HG02885 (cell line): ENCODE measurements around the gene OSMR.
"Not testable (repeated sequence)": the region's sequence is repeated elsewhere in the genome, so short reads cannot be mapped to it uniquely, and the experiment has no call there.

Experiments
- ATAC-seq: cut with Tn5 transposase; IDR thresholded peaks from one replicate; pipeline ENCODE4 v1.9.1; 2021; ENCODE audit warnings: mild to moderate bottlenecking; ENCODE audit not compliant: unreplicated experiment, poor library complexity

The OSMR gene

DNA sequence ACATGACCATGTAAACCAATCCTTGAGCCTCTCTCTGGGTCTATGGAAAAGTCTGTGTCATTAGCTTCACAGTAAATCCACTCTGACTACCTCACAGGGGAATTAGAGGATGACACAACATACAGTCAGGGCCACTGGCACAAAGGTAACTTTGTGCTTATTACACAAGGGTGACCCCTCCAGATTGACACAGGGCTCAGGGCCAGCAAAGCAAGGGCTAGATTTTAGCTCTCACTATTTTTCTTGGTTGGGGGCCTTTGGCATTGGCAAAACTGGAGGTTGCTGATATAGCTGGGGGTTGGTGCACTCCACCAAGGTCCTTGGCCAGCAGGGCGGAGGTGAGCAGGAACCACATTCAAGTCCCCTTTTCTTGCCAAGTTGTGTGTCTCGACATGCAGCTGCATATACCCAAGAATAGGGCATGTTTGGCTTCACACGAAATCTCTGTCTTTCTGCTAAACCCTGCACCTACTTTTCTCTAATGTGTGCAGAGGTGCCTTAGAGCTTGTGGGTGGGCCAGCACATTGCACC, 15.2 kb upstream of the OSMR start:
- no peak for ATAC-seq

DNA sequence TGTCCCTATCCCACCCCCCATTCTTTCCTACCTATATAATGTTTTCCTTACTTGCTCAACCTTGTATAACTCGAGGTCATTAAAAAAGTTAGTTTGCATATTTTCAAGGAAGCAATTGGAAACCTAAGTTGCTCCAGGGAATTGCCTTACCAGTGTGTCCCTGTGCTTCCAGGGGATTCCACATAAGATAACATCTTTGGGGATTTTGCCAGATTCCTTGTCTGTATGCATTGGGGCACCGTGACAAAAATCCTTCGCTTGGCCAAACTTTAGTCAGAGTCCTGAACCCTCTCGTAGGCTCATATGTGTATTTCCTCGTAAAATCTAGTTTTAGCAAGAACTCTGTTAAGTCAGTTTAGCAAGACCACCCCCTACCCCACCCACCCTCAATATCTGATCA, 14.7 kb upstream of the OSMR start:
- no peak for ATAC-seq

DNA sequence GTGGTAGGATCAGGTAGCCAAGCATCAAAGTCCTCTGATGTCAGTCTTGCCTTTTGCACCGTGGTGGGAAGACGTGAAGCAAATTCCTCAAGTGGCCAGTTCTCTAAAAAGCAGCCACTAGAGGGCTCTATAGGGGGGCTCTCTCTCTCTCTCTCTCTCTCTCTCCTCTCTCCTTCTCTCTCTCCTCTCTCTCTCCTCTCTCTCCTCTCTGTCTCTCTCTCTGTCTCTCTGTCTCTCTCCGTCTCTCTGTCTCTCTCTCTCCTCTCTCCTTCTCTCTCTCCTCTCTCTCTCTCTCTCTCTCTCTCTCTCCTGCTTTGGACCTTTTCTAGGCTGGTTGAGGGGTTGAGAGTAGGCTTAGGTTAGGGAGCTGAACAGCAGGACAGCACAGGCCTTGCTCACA, 13.9 kb upstream of the OSMR start:
- no peak for ATAC-seq

DNA sequence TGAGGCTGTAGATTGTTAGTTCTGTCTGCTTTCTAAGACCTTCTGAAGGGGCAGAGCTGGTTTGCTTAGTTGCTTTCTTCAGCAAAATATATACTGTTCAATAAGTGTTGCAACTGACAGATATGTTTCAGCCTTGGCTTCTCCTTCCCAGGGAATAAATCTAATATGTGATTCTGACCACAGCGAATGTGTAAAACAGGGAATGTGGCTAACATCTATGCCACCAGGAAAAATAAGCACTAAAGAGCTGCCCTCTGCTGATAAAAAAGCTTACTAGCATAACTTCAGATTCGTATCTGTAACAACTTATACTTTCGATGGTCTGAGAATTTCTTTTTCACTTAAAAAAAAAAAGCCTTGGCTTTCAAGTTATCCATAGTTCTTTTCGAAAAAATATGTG, 13.0 kb upstream of the OSMR start:
- ATAC-seq: no peak

DNA sequence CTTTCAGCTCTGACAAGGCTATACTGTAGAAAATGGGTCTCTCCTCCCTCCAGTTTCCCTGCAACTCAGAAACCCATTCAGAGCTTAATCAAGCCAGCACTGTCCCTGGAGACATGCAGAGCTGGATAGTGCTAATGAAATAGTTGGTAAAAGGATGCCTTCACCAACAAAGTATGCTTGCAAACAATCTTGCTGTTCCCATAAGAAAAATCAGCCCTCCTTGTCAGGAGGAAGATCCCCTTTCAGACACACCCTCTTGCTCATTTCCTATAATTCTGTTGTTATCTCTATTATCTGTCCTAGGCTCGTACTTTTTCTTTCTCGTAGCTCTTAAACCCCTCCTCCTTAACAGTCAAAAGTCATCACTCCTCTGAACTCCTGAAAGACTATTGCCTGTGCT, 9.9 kb upstream of the OSMR start:
- no peak for ATAC-seq

DNA sequence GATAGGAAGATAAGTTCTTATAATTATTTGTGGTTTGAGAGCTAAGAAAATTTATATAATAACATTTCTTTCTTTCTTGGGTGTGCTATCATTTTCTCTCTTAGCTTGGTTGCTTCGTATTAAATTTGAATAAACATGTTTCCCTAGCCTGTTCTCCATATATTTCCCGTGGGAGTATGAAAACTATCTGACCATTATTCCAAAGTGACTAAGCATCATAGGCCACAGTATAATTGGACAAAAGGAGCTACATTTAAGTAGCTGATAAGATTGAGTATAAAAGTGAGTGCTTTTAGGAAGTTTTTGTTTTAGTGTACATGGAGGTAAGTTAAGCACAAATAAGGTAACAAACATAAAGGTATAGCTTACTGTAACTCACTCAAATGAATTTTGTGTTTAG, 8.4 kb upstream of the OSMR start:
- no peak for ATAC-seq

DNA sequence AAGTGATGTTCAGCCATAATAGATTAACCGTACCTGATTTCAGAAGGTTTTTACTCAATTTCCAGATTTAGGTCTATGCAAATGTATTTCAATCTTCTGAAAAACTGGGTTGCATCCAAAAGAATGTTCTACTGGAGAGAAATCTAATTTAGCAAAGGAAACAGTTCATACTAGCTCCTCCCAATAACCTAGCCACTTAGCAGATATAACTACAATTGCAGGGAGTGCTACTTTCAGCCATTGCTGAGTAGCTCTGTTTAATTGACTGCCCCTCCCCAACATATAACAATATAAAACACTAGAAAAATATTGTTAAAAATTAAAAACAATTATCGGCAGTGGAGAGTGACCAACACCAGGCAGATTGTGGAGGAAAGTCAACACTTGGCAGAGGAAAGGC, 7.9 kb upstream of the OSMR start:
- ATAC-seq: no peak

DNA sequence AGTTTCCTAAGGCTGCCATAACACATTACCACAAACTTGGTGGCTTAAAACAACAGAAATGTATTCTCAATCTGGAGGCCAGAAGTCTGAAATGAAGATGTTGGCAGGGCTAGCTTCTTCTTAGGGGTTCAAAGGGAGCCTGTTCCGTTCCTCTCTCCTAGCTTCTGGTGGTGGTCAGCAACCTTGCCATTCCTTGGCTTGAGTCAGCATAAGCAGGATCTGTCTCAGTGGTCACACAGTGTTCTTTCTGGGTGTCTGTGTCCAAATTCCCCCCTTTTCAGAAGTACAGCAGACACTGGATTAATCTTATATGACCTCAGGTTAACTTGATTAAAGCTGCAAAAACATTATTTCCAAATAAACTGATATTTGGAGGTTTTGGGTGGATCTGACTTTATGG, 2.1 kb upstream of the OSMR start:
- no peak for ATAC-seq

DNA sequence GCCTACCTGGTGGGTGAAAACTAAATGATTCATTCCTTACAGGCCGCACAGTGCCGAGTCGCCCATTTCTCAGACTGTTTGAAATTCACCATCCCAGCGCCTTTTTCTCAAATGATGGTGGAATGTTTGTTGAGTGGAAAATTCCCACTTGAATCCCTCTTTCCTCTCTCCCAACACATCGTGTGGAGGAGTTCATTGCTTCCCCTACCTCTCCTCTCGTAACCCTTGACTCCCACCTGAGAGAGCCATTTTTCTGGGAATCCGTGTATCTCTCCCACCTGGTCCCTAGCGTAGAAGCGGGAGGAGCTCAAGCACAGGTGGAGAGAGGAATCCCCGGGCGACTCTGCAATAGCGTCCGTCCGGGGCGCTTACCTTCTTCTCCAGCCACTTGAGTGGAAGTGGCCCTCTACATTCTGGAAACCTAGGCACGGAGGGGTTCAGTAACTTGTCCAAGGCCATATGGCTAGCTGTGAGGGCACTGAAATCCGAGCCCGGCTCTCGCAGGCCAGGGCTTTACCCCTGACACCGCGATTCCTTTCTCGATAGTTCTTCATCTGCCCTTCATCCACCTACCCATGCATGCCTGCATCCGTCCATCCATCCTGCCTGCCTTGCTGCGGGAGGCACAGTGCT, 683 bp downstream of the OSMR start:
- no peak for ATAC-seq

DNA sequence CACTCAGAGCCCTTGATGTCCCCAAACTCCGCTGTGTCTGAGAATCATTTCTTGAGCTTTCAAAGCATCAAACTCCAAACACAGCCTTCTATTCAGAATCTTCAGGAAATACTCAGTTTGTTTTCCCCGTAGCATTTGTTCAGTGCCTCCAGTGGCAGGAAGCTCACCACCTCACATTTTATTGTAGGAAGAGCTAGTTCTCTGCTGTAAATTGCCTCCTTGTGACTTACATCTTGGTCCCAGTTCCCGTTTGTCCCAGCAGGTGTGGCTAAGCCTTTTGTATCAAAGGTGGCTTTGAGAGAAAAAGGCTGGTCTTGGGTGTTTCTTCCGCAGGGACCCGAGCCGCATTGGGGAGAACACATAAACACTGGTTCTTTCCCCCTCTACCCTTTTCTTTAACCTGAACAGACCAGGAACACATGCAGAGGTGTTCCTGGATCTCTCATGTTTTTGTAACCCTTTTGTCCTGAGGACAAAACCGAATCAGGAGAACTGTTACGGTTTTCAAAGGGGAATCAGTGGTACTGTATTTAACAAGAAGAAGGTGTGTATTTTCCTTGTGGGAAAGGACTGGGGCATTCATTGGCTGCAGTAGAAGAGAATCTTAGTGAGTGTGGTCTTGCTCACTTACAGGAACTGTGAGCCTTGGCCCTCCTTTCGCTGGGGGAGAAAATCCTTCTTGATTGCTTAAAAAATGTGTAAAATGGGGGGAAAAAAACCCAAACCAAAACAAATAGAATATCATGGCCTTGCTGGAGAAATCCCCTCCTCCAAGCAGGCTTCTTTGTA, 1.9 kb downstream of the OSMR start:
- ATAC-seq: no peak

DNA sequence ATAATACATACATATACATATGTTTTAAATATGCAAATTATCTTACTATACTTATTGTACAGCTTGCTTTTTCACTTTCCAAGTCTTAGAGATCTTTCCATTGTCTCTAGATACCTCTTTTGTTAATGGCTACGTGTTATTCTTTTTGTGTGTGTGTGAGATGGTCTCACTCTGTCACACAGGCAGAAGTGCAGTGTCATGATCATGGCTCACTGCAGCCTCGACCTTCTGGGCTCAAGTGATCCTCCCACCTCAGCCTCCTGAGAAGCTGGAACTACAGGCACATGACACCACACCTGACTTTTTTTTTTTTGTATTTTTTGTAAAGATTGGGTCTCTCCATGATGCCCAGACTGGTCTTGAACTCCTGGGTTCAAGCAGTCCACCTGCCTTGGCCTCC, 2.8 kb downstream of the OSMR start:
- no peak for ATAC-seq

DNA sequence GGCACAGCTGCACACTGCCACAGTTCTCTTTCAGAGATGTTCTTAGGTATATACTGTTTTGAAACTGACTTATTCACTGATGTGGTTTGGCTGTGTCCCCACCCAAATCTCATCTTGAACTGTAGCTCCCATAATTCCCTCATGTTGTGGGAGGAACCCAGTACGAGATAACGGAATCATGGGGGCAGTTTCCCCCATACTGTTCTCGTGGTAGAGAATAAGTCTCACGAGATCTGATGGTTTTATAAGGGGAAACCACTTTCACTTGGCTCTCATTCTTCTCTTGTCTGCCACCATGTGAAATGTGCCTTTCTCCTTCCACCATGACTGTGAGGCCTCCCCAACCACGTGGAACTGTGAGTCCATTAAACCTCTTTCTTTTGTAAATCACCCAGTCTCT, 5.8 kb downstream of the OSMR start:
- not testable (repeated sequence) for ATAC-seq

DNA sequence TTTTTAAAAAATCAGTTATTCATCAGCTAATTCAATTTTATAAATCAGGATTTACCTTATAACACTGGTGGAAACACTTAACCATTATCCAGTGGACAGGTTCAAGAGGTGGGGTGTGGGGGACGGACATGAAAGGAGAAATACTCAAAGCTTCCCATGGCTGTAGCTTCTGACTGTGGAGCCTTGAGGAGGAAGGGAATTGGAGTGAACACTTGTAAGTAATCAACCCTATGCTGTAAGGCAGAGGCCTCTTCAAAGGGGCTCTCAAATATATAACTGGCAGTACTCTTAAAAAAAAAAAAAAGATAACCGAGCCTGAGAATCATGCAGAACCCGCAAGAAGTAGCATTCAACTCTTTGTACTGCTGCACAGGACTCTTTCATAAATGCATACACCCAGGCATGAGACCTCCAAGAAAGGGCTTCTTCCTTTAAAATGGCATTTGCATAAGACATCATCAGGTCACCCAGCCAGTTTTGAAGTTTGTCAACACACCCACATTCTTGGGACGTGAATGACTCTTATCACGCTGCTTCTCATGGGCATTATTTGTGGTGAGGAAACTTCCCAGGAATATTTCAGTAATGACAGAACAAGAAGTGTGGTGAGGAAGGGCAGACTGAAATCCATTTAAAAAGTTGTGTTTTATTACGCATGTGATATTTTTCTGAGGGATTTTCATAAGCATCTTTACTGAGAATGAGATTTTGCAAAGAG, 8.1 kb downstream of the OSMR start:
- no peak for ATAC-seq

DNA sequence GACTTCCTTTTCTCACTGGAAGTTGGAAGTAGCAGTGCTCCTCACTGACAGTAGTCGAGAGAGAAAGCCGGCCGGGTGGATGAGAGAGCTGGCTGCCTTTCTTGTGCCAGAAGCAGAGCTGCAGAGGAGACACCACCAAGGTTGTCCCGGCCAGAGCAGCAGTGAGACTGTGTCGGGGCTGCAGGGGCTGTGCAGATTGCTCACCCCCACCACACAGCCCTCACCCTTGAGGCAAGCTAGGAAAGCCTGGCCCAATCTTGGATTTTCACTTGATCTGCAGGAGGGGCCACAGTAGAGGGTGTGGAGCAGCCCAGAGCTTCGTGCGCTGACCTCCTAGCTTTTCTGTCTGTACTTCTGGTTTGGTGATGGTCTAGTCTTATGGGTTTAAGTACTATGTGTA, 9.1 kb downstream of the OSMR start:
- no peak for ATAC-seq

DNA sequence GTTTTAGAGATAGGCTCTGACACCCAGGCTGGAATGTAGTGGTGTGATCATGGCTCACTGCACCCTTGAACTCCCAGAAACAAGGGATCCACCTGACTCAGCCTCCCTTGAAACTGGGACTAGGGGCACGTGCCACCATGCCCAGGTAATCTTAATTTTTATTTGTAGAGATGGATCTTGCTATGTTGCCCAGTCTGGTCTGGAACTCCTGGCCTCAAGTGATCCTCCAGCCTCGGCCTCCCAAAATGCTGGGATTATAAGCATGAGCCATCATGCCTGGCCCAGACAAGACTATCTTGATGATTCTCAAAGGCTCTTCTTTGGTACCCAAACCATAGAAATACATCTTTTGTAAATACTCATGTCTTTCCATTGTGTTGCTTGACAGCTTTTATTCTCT, 10.8 kb downstream of the OSMR start:
- no peak for ATAC-seq

DNA sequence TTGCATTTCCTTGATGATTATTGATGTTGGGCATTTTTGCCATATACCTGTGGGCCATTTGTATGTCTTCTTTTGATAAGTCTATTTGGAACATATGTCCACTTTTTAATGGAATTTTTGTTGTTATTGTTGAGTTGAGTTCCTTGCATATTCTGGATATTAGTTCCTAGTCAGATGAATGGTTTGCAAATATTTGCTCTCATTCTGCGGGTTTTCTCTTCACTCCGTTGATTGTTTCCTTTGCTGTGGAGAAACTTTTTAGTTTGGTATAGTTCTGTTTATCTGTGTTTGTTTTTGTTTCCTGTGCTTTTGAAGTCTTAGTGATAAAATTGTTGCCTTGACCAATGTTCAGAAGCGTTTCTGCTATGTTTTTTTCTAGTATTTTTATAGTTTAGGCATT, 13.0 kb downstream of the OSMR start:
- ATAC-seq: no peak

DNA sequence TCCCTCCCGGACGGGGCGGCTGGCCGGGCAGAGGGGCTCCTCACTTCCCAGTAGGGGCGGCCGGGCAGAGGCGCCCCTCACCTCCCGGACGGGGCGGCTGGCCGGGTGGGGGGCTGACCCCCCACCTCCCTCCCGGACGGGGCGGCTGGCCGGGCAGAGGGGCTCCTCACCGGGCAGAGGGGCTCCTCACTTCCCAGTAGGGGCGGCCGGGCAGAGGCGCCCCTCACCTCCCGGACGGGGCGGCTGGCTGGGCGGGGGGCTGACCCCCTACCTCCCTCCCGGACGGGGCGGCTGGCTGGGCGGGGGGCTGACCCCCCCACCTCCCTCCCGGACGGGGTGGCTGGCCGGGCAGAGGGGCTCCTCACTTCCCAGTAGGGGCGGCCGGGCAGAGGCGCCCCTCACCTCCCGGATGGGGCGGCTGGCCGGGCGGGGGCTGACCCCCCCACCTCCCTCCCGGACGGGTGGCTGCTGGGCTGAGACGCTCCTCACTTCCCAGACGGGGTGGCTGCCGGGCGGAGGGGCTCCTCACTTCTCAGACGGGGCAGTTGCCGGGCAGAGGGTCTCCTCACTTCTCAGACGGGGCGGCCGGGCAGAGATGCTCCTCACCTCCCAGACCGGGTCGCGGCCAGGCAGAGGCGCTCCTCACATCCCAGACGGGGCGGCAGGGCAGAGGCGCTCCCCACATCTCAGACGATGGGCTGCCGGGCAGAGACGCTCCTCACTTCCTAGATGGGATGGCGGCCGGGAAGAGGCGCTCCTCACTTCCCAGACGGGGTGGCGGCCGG, 16.4 kb downstream of the OSMR start:
- not testable (repeated sequence) for ATAC-seq

DNA sequence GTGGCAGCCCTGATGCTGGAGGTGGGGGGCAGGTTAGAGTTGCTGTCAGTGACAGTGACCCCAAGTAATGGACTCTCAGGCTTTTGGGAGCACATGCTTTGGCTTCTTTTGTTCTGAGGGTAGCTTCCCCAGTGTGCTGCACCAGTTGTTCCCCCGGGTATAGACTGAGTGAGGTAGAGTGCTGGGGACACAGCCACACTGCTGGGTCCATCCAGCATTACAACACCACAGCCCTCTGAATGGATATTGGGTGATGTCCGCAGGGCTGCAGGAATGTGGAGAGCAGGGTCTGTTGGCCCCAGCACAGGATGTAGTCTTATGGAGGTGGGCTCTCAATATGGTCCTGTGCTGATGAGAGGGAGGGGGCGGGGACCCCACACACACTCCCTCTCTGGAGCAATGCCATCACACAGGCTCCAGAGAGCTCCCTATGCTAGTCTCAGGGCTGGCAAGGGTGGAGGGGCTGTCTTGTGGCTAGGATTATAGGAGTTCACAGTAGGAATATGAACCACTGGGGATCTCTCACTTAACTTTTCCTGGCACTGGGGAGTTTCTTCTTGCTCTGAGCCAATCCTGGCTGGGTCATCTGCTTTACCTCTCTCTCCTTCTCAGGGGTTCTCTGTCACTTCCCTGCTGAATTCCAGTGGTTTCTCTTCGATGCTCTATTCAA, 20.7 kb downstream of the OSMR start:
- no peak for ATAC-seq

DNA sequence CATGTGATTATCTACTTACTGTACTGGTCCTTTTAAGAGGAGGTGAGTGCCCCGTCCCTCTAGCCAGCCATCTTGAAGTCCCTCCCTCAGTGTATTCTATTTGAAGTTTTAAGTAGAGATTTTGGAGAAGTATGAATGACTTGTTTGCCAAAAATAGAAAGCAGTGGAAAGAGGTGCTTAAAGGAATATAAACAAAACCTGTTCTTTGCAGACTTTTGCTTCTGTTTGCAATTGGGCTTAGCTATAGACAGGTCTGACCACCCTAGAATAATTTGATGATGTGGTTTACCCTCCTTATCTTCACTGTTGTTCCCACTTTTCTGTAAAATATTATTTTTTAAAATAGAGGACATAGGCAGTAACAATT, 21.2 kb downstream of the OSMR start:
- no peak for ATAC-seq

DNA sequence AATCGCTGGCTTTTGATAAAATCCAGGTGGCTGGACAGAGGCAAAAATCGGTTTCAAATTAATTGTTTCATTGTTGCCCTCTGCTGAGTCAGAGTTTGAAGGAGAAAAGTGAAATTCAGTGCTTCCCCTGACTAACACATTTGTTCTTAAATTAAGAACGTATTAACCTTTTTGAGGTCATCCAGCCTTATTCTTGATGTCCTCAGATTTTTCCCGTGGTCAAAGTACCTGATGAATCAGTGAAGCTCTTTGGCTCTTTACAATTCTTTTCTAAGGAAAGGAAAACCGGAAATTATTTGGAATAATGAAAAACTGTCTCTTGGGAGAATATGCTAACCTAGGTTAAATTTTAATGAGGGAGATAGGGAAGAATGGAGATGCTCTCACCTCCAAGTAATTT, 21.6 kb downstream of the OSMR start:
- no peak for ATAC-seq
